Raji (cell line): ENCODE results near the gene EIF3D.
A peak's percentile ranks its signal among the peaks of the same experiment; 100 is the strongest.

Experiments used
- POLR2A ChIP-seq: IDR thresholded peaks from 2 replicates; pipeline ENCODE4 v1.6.1; 2011; ENCODE audit warnings: low read depth, low read length, control low read depth; ENCODE audit not compliant: insufficient read depth

Gene EIF3D

GRCh38 chr22:36486619-36487384, 42.2 kb downstream of the EIF3D start:
- no peak for TF ChIP-seq POLR2A

- peak; percentile 95 for TF ChIP-seq POLR2A
These were observed 47.4 kb downstream of the EIF3D start, which contains the start of gene TXN2 for GRCh38 chr22:36481393-36482168. TSS of gene TXN2 (minus strand) at chr22:36481640. CDS start at chr22:36480837, 803 bp downstream.

- TF ChIP-seq POLR2A: no peak
These were observed 48.0 kb downstream of the EIF3D start for GRCh38 chr22:36480941-36481392.

- TF ChIP-seq POLR2A: no peak
These were observed 50.0 kb downstream of the EIF3D start for GRCh38 chr22:36478966-36479365.

- TF ChIP-seq POLR2A: no peak
These were observed 53.6 kb downstream of the EIF3D start for GRCh38 chr22:36475341-36475740.

GRCh38 chr22:36472689-36473088, 56.3 kb downstream of the EIF3D start:
- no peak for TF ChIP-seq POLR2A

GRCh38 chr22:36471341-36471821, 57.6 kb downstream of the EIF3D start:
- no peak for TF ChIP-seq POLR2A

GRCh38 chr22:36470994-36471331, 58.0 kb downstream of the EIF3D start:
- no peak for TF ChIP-seq POLR2A

- TF ChIP-seq POLR2A: no peak
These were observed 58.6 kb downstream of the EIF3D start for GRCh38 chr22:36470162-36470993.

- TF ChIP-seq POLR2A: no peak
These were observed 59.8 kb downstream of the EIF3D start for GRCh38 chr22:36469094-36469710.

- TF ChIP-seq POLR2A: no peak
These were observed 61.0 kb downstream of the EIF3D start for GRCh38 chr22:36467946-36468345.

- TF ChIP-seq POLR2A: no peak
These were observed 61.7 kb downstream of the EIF3D start for GRCh38 chr22:36467042-36467810.

- no peak for TF ChIP-seq POLR2A
These were observed 62.7 kb downstream of the EIF3D start for GRCh38 chr22:36466258-36466657.

GRCh38 chr22:36465232-36466021, 63.5 kb downstream of the EIF3D start:
- TF ChIP-seq POLR2A: no peak
